NCI-H187 treated with DMSO at 0.1 percent for 48 hours (cell line): ENCODE measurements around the gene CTSK.

Experiments
- DNase-seq: peaks from one replicate; lab custom pipeline; 2025; lab: John Stamatoyannopoulos, UW

The CTSK gene

DNA sequence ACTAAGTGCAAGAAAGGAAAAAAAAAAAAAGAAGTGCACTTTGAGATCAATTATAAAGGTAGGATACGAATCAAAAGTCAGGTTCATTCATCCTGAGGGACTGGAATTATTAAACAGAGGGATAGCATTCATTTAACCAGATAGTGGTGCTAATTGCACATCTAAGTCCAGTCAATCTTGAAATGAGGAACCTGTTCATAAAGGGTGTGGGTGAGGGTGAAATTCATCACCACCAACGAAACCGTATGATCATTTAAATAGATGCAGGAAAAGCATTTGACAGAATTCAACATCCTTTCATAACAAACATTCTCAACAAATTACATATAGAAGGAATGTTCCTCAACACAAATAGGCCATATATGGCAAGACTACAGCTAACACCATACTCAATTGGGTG, 48.0 kb downstream of the CTSK start:
- no peak for DNase-seq

DNA sequence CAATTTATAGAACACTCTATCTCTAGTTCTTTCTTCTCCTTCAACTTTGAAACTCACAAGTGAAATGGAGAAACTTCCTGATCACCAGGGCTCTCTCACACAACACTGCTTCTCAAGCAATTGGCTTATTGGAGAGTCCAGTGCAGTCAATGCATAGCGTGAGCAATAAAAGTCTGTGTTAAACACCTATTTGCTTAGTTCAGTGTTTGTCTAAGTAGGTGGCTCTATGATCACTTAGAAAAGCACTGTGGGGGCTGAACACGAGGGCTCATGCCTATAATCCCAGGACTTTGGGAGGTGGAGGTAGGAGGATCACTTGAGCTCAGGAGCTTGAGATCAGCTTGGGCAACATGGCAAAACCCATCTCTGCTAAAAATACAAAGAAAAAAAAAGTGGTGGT, 54.6 kb downstream of the CTSK start:
- no peak for DNase-seq

DNA sequence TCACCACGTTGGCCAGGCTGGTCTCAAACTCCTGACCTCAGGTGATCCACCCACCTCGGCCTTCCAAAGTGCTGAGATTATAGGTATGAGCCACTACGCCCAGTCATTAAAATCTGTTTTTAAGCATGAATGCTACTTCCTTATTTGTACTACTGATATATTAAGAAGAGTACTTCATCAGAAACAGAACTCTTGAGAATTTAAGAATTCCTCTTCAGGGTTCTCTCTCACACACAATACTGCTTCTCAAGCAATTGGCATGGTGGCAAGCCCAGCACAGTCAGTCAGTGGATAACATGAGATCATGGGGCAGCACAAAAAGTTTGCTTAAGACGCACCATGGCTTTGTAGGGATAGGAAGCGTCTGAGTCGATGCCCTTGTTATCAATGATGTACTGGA, 56.6 kb downstream of the CTSK start:
- DNase-seq: no peak

- no peak for DNase-seq
Measured at GRCh38 chr1:150749720-150750311, 58.2 kb downstream of the CTSK start.

DNA sequence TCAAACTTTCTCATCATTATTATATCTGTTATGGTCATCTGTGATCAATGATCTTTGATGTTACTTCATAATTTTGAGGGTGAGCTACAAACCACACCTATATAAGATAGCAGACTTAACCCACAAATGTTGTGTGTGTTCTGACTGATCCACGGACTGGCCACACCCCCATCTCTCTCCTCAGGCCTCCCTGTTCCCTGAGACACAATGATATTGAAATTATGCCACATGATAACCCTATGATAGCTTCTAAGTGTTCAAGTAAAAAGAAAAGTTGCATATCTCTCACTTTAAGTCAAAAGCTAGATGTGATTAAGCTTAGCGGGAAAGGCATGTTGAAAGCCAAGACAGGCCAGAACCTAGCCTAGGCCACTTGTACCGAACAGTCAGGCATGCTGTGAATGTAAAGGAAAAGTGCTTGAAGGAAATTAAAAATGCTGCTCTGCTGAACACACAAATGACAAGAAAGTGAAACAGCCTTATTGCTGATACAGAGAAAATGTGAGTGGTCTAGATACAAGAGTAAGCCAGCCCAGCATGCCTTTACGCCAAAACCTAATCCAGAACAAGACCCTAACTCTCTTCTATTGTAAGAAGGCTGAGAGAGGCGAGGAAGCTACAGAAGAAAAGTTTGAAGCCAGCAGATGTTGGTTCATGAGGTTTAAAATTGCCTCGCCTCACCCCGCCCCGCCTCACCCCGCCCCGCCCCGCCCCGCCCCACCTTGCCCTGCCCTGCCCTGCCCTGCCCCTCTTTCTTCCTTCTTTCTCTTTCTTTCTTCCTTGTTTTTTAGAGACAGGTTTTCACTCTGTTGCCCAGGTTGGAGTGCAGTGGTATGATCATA, 59.0 kb downstream of the CTSK start:
- DNase-seq: no peak
